8988T (cell line): ENCODE measurements around the gene FRAS1.
"Not testable (repeated sequence)": the region's sequence is repeated elsewhere in the genome, so short reads cannot be mapped to it uniquely, and the experiment has no call there.

ENCODE experiments used
- DNase-seq: peaks from one replicate; pipeline ENCODE4 v3.0.0; 2011

FRAS1 gene

DNA sequence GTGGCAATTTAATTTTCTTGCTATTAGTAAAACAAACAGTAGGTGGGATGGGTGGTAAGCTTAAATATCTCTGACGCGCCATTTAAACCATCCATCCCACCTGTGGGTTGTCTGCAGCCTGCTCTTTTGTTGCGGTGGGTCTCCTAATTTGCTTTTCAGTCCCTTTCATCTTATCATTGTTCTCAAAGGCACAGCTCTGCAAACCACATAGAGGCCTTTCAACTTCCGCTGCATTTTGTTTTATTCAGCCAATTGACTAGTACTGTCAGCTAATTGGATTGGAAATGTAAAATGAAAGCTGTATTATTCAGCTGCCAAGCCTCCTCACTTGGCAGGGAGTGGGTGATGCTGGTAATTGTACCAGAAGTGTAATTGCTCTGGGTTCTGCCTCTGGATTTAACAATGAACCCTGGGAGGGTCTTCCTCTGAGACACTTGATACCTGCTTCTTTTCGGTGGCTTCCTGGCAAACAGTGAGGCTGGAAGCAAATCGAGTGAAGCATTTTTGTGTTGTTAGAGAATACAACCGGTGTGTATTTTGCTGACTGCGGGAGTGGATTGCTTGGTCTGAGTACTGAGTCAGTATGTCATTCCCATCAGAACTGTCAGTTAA is 165.6 kb downstream of the FRAS1 start:
- no peak for DNase-seq

DNA sequence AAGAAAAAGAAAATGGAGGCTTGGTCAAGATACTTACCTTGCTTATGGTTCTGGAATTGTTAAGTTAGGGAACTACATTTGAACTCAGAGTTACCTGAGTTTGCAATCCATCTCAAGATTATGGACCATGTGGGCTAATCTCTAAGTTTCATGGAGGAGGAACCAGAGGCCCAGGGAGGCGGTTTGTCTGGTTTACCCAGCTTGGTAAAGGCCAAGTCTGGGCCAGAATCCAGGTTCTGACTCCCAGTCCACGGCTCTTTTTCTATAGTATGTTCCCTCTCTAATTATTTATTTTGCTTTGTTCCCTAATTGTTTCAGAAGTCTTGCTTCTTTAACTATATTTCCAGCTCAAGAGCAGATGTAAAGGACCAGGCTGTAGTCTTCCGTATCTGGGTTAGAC is 168.1 kb downstream of the FRAS1 start:
- no peak for DNase-seq

- DNase-seq = no peak
These were observed 169.2 kb downstream of the FRAS1 start for GRCh38 chr4:78226279-78226678.

DNA sequence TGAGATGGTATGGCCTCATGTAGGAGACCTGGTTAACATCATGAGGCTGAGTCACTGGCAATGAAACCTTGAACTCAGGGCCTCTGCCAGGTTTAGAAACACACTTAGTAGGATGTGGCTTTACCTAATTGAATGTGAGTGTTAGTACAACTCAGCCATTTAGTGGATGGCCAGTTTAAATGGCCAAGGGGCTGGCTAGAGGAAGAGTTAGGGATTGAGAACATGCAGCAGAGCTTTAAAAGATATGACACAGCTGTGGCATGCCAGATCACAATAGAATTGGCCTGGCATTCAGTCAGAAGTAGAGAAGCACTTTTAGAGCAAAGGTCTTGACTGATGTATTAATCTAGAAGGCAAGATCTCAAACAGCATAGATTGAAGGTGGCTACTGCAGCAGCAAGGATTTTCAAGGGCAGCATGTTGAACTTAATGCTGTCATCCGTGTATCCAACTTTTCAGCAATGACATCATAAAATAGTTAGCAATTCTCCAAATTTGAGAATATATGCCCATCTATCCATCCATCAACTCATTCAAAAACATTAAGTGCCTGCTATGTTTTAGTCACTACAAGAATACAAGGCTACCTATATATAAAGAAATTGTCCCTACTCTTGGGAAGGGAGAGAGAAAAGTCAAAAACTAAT is 170.4 kb downstream of the FRAS1 start:
- DNase-seq = no peak

- DNase-seq = no peak
These were observed 178.7 kb downstream of the FRAS1 start for GRCh38 chr4:78235800-78236199.

DNA sequence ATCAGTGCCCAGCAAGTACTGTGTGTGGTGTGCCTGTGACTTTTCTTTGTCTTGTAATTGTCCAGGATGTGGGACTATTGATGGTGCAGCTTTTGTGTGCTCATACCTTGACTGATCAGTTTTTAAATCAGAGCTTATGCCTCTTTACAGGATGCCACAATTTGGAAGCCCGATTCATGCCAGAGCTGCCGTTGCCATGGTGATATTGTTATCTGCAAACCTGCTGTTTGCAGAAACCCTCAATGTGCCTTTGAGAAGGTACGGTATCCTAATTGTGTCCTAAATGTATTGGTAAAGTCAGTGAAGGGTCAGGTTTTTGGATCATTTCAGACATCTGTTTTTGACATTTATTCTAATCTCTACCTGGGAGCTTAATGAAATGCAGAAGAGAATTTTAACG is 180.2 kb downstream of the FRAS1 start:
- DNase-seq = no peak

GRCh38 chr4:78242071-78242470 is 184.9 kb downstream of the FRAS1 start:
- DNase-seq = no peak

GRCh38 chr4:78244705-78245485 is 187.8 kb downstream of the FRAS1 start:
- DNase-seq = no peak

GRCh38 chr4:78247536-78248285 is 190.6 kb downstream of the FRAS1 start:
- no peak for DNase-seq

GRCh38 chr4:78250500-78250899 is 193.4 kb downstream of the FRAS1 start:
- DNase-seq = no peak

- DNase-seq = not testable (repeated sequence)
These were observed 195.7 kb downstream of the FRAS1 start for GRCh38 chr4:78252773-78253172.

- DNase-seq = no peak
These were observed 197.8 kb downstream of the FRAS1 start for GRCh38 chr4:78254893-78255292.

DNA sequence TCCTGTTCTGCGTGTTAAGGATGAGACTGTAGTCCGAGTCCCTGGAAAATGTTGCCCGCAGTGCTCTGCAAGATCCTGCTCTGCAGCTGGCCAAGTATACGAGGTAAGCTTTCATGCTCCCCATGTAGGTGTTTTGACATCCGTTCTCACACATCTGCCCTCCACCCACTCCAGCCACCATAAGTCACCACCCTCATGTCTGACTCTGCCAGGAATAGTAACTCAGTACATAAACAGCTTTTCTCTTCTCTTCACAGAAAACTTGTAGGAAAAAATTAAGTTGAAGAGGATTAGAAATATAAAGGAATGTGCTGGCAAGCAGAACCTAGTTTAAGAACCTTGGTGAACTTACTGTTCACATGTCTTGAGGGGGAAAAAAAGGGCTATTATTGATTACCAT is 207.9 kb downstream of the FRAS1 start:
- DNase-seq = no peak

DNA sequence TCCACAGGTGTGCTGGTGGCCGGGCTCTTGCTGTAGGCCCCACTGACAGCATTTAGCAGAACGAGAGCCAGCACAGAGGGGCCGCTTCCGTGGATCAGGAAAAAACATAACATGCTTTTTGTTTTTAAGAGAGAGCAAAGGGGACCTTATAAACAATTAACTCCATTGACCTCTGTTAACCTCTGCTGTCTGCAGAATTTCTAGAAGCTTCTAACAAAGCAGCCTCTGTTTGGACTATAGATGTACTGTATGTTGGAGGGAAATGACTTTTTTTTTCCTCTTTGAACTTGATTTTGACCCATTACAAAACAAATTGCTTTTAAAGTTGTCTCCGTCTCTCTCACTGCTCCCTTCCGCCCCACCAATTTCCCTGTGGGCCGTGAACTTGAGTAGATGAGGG is 210.7 kb downstream of the FRAS1 start:
- DNase-seq = no peak

GRCh38 chr4:78268597-78268996 is 211.5 kb downstream of the FRAS1 start:
- DNase-seq = no peak

DNA sequence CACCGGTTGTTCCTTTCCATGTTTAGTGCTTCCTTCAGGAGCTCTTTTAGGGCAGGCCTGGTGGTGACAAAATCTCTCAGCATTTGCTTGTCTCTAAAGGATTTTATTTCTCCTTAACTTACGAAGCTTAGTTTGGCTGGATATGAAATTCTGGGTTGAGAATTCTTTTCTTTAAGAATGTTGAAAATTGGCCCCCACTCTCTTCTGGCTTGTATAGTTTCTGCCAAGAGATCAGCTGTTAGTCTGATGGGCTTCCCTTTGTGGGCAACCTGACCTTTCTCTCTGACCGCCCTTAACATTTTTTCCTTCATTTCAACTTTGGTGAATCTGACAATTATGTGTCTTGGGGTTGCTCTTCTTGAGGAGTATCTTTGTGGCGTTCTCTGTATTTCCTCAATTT is 218.3 kb downstream of the FRAS1 start:
- DNase-seq = not testable (repeated sequence)

DNA sequence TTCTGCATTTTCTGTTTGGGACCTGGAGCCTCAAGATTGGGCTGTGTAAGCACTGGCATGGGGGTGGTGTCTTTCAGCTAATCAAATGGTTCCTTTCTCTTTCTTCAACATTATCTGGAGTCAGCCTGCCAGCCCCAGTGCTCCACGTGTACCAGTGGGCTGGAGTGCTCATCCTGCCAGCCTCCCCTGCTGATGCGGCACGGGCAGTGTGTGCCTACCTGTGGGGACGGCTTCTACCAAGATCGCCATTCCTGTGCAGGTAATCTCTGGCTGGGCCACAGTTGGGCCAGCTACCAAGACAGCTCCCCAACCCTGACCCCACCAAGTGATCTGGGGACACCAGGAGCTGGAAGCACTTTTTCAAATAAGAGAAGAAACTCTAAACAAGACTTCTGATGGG is 229.2 kb downstream of the FRAS1 start:
- DNase-seq = no peak

GRCh38 chr4:78288327-78288726 is 231.2 kb downstream of the FRAS1 start:
- no peak for DNase-seq

DNA sequence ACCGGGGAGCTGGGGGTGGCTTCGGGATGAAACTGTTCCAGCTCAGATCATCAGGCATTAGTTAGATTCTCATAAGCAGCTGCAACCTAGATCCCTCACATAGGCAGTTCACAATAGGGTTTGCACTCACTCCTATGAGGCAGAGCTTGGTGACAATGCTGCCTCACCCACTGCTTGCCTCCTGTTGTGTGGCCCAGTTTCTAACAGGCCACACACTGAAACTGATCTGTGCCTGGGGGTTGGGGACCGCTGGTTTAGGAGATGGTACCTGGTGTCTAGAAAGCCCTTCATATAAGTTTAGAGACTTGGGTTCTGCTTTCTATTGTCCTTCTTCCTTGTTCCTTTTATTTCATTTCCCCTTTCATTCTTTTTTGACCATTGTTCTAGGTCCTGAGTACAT is 234.2 kb downstream of the FRAS1 start:
- no peak for DNase-seq

DNA sequence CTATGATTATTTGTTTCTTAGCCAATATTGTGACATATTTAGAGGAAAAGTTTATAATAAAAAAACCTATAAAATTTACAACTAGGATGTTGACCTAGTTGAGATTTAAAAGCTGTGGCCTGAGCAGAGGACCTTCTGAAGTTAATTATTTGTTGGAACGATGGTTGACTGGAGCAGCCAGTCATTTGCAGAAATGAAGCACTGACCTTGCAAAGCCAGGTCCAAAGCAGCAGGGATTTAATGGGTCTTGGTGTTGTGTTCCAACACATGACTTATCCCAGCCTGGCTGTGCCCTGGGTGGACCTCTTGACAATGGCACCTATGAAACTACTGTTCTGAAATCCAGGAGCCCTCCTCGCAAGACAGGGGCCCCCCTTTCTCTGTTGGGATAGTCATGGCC is 235.2 kb downstream of the FRAS1 start:
- DNase-seq = no peak

DNA sequence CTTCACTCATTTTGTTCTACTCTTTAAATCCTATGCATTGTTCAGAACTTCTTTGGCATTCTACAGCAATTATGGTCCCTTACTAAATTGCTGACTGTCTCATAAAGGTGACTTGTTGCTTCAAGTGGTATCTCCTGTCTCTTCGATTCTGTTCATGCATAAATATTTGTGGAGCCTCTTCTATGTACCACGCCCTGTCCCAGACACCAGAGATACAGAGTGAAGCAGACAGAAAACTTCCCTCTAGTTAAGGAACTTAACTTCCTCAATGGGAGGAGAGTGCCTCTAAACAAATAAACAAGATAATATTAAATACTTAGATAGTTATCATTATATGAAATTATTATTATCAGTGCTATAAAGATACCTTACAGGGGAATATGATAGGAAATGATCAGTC is 235.7 kb downstream of the FRAS1 start:
- DNase-seq = no peak

DNA sequence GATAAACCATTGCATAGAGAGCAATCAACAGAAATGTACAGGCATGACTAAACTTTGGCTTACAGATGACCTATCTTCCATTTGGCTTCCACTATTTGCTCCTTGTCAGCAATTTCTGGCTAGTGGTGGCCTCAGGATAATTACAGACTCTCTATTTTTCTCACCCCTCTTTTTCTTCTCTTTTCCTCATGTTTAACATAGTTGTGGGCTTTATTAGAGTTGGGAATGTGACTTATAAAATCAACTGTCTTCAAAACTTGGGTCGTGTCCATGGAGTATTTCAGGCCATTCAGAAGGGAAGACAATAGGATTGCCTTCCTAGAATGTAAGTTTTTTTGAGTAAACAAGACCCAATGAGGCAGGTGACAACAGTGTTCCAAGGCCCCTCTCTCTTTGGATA is 236.2 kb downstream of the FRAS1 start:
- DNase-seq = no peak

GRCh38 chr4:78293821-78294301 is 236.7 kb downstream of the FRAS1 start:
- DNase-seq = peak; percentile 8
